Myocyte (in vitro differentiated cells): Measurements from ENCODE around the gene ESYT1. TPM values are rescaled to one million over a fixed set of nuclear protein-coding genes. Genes with fewer than 3 reads are reported as not detected.

Source experiments
- DNase-seq: peaks from one replicate; pipeline ENCODE4 v3.0.0-alpha.2; 2012; ENCODE audit warnings: low read depth
- total RNA-seq: library from RNA; depleted of rRNA; stranded (reverse); fragments of >200 nt; gene quantifications from 2 replicates; pipeline ENCODE4 v1.2.3, GENCODE V29; 2014

The ESYT1 gene
- total RNA-seq, 1 donor from 2014 or later = 481 TPM

DNA sequence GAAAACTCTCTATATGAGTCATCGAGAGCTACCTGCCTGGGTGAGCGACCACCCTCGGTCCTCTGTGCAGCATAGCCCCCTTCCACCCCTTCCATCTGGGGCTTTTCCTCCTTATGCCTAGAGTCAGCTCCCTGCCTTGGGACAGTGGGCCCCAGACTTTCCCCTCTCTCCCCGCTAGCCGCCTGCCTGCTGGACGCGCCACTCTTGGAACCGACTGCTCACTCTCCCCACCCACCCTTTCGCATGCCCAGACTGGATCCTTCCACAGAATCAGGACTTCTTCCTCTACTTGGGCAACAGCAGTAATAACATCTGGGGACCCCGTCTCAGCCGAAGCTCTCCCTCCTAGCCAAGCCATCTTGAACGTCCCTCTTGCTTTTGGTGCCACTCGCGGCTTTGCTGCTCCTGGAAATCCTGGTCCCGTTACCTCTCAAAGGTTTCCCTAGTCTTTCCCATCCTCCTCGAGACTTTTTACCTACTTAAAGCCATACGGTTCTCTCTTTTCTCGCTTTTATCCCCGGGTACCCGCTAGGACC lies 671 bp downstream of the ESYT1 start:
- peak; percentile 28 for DNase-seq

DNA sequence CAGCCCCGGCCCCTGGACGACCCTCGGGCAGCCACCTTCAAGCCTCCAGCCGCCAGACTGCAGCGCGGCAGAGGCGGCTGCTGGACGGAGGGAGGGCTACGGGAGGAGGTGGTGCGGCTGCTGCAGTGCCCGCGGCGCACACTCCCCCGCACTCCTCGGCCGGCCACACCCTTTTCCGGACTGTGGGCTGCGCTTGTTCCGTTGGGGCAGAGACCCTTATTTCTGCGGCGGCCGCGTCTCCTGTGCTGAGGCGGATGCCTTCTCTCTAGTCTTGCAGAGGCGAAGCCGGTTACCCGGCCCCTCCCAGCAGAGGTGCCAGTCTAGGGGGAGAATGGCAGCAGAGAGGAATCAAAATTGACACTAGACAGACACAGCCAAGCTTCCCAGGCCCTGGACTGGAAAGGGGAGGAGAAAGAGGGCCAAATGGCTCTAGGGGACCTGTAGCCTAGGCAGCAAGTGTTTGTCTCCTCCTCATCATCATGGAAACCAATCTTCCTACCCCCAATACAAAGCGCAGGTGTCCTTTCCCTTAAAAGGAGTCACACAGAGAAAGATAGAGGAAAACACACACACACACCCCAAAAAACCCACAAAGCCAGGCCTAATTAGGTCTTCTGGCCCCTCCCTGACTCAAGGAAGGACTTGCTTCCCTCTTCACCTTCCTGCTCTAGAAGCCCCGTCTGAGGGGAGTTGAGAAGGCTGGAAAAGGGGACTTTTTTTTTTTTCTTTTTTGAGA lies 1.3 kb downstream of the ESYT1 start:
- peak; percentile 63 for DNase-seq

DNA sequence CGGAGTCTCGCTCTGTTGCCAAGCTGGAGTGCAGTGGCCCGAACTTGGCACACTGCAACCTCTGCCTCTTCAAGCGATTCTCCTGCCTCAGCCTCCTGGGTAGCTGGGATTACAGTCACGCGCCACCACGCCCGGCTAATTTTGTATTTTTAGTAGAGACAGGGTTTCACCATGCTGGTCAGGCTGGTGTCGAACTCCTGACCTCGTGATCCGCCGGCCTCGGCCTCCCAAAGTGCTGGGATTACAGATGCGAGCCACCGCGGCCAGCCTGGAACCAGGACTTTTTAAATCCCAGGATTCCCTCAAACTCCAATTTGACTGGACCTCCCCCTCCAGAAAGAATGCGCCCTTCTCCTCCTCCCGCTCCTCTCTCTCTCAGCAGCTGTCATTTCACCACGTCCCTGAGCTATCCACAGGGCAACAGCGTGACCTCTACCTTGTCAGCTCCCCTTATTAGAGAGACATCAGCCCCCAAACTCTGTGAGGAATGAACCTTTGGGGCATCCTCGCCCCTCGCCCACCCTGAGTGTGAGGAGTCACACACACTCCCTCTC lies 2.0 kb downstream of the ESYT1 start:
- DNase-seq = peak; percentile 64

DNA sequence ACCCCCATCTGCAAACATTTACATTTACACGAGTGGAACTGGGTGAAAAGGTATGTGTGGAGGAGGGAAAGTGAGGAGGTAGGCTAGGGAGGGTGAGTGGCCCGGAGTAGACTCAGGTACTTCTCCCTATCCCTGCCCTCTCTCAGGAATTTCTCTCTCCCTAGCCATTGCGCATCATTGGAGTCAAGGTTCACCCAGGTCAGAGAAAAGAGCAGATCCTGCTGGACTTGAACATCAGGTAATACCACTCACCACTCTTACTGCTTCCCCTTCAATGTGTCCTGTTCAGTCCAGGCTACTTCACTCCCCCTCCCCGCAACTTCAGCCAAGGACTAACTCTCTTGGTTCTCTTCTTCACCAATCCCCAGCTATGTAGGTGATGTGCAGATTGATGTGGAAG lies 2.8 kb downstream of the ESYT1 start:
- no peak for DNase-seq

DNA sequence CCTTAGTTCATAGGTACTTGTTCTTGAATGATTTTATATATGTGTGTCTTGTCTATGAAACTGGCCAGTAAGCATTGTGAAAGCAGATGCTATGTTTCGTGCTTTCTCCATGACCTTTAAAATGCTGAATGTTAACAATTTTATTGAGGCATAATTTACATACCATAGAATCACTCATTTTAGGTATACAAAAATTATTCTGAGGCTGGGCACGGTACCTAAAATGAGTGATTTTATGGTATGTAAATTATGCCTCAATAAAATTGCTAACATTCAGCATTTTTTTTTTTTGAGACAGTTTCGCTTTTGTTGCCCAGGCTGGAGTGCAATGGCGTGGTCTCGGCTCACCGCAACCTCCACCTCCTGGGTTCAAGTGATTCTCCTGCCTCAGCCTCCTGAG lies 6.8 kb downstream of the ESYT1 start:
- no peak for DNase-seq

DNA sequence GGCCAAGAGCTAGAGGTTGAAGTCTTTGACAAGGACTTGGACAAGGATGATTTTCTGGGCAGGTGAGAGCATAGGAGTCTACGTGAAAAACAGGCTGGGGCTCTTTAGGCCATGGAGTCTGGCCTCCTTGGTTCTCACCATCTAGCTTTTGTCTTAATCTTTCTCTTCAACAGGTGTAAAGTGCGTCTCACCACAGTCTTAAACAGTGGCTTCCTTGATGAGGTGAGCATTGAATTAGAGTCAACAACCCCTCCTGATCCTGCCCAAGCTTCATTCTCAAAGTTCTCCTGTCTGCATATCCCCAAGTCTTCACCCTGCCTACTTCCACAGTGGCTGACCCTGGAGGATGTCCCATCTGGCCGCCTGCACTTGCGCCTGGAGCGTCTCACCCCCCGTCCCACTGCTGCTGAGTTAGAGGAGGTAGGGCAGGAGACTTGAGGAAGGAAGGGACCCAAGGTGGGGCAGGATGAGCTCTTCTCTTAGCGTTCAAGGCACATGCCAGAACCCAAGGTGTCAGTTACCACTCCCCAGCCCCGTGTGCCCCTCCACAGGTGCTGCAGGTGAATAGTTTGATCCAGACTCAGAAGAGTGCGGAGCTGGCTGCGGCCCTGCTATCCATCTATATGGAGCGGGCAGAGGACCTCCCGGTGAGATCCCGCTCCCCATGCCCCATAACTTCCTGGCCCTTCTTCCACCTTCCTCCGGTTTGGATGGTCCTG lies 9.9 kb downstream of the ESYT1 start:
- no peak for DNase-seq

DNA sequence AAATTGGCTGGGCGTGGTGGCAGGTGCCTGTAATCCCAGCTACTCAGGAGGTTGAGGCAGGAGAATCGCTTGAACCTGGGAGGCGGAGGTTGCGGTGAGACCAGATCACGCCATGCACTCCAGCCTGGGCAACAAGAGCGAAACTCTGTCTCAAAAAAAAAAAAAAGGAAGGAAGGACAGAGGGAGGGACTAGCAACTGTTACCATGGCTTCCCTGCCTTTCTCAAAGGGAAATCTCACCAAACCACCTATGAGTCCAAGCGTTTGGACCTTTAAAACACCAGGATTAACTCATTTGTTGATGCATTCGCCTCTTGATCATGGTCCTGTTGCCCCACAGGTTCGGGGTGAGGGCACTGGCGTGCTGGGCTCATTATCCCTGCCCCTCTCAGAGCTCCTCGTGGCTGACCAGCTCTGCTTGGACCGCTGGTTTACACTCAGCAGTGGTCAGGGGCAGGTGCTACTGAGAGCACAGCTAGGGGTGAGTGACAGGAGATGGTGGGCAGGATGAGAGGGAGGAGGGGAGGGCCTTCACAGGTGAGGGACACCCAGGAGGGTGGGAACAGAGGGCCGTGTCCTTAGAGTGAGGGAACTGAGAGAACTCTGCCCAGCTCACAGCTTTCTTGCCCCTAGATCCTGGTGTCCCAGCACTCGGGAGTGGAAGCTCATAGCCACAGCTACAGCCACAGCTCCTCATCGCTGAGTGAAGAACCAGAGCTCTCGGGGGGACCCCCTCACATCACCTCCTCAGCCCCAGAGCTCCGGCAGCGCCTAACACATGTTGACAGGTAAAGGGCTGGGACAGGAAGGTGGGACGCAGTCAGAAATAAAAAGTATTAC lies 14.1 kb downstream of the ESYT1 start:
- DNase-seq = no peak

DNA sequence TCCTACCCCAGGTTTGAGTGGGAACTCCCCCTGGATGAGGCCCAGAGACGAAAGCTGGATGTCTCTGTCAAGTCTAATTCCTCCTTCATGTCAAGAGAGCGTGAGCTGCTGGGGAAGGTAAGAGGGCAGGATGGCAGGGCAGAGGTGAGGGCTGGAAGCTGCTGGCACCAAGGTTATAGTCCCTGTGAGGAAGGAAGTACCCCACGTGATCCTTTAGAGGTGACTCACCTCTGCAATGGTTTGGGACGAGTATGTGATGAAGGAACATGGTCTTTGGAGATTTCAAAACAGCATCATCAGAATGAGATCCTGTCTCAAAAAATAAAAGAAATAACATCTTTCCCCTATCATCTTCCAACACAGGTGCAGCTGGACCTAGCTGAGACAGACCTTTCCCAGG lies 15.2 kb downstream of the ESYT1 start:
- DNase-seq = no peak

DNA sequence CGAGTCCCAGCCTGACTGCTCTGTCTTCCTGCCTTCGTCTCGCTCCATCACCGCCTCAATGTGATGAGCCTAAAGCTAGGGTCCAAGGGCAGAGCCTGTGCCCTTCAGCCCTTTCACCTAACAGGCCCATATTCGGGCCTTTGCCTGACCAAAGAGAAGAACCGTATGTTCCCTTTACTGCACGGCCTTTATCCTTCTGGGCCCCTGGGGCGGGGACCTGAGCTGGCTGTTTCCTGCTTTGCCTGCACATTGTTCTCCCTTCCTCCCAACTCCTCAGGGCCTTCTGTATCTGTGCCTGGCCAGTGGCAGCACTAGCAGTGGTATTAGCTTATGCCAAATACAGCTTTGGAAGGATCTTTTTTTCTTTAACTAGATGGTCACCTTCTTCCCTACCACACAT lies 15.8 kb downstream of the ESYT1 start:
- DNase-seq = no peak

DNA sequence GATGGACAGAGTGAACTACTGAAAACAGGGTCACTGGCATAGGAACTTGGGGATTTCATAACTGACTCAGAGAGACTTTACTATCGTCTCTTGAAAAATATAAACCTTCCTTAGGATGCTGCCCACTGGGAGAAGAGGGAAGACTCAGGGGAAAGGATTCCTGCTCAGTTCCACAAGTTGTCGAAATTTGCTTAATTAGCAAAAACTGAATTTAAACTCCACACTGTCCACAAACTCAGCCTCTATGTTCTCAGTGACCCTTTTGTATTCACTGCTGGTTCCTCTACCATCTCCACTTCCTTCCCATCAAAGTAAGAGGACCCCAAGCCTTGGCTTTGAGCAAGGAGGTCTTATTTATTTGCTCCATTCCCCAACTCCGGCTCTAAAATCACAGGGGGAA lies 17.1 kb downstream of the ESYT1 start:
- DNase-seq = no peak

DNA sequence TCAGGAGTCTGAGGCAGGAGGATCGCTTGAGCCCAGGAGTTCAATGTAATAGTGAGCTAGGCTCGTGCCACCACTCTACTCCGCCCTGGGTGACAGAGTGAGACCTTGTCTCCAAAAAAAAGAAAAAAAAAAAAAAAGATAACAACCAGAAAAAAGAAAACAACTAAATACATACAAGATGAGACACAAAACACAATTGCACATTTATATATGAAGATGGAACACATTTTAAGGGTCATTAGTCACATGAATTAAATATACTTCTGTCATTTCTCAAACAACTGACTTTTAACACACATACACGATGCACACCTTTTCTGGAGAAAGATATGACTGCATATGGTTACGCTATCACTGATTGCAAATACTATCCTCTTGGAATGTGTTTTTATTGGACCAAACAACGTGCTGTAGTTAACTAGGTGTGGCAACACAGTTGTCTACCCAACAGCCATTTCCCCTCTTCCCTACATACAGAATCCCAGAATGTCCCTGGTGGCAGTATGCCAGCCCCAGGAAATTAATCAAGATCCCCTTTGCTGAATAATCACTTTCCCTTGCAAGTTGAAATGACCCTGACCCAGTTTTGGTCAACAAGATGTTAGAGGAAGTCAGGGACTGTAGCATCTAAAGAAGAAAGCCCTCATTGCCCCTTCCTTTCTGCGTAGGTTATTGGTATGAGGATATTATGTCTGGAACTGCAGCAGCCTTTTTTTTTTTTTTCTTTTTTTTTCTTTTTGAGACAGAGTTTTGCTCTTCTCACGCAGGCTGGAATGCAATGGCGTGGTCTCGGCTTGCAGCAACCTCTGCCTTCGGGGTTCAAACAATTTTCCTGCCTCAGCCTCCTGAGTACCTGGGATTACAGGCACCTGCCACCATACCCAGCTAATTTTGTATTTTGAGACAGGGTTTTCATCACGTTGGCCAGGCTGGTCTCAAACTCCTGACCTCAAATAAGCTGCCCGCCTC lies 18.7 kb downstream of the ESYT1 start:
- DNase-seq = no peak

DNA sequence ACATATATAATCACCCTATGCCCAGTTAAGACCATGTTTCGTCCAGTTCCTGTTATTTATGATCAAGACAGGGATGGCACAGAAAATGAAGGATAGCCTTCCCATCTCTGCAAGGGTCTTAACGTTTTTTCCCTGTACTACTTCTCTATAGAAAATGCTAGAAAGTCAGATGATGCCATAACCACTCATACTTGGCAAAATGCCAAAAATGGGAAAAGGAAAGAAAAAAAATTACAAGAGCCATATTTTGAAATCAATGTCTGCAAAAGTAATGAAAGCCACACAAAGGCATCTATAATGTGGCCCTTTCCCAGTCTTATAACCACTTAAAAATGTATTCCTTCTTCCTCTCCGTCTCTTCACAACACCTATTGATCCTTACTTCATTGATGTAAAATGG lies 22.5 kb downstream of the ESYT1 start:
- peak; percentile 16 for DNase-seq

DNA sequence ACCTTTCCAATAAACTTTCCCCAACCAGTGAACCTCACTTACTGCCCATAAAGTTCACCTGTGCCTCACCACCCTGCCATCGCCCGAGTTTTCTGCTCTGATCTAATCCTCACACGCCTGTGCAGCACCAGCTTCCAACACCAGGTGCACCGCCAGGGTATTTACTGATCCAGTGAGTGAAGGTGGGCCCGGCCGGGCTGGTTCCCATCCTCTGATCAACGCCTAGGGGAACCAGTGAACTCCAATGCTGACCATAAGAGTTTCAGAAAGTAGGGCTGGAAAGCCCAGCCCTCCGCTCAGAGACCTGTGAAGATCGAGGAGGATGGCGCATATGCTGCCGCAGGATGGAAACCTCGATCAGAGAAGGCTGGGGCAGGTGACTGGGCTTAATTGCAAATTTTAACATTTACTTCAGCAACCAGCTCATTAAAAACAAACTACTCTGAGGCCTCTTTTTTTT lies 23.6 kb downstream of the ESYT1 start:
- peak; percentile 26 for DNase-seq

DNA sequence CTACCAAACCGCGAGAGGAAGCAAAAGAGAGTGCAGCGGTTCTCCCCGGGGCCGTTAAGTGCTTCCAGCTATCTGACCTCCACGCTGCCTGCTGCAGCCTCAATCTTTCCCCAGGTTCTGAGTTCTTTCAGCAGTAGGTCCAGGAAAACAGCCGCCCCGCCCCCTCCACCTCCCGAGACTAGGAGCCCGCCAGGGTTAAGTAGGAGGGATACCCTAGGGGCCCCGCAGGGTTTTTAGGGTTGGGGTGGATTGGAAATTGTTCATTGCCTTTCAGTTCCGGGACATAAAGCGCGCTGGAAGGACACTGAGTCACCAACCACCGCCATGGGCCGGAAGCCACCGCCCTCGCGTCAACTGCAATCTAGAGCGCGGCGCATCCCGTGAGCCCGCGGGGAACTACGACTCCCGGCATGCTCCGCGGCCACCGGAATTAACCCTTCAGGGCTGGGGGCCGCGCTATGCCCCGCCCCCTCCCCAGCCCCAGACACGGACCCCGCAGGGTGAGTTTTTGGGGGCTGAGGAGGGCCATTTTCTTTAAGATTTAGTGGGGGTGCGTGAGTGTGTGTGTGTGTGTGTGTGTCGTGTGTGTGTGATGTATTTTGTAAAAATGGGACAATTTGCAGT lies 24.2 kb downstream of the ESYT1 start, which contains the start of gene MYL6B:
MYL6B (plus strand) TSS at position 456 of the 624 bp plus-strand sequence. CDS start 1,332 bp downstream, outside the sequence.
- peak; percentile 96 for DNase-seq

DNA sequence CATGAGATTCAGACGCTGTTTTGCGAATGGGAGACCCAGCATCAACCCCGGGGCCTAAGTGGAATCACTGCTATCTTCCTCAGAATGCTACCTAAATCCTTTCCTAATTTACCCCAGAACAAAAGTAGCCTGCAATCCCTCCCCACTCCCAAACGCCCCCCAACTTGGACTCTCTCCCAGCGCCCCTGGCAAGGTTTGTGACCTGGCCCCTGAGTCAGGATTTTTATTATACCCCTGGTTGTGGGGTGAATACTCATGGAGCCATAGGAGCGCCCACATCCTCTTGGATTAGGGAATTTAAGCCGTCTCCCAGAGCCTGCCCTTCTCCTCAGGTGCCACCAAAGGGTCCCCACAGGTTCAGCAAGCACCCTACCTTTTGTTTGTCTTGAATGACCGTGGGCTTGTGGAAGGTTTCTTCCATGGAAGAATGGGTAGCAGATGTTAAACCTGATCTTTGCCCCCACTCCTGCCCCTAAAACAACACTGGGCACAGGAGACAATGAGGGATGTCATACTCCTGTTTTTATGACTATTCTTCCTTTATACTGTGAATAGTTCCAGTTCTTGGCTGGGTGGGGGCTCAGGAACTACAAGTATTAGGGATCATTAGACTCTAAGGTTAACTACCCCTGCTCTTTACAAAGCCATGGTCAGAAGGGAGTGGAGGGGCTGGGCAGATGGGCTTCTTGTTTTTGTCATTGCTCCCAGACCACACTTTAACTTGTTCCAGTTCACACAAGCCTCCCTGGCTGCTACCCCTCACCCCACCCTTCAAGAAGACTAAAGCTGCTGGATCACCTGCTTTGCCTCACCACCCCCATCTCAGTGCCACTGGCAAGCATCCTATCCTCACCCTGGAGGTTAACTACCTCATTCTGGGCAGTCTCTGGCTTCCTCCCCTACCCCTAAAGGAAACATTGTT lies 24.9 kb downstream of the ESYT1 start:
- peak; percentile 26 for DNase-seq

DNA sequence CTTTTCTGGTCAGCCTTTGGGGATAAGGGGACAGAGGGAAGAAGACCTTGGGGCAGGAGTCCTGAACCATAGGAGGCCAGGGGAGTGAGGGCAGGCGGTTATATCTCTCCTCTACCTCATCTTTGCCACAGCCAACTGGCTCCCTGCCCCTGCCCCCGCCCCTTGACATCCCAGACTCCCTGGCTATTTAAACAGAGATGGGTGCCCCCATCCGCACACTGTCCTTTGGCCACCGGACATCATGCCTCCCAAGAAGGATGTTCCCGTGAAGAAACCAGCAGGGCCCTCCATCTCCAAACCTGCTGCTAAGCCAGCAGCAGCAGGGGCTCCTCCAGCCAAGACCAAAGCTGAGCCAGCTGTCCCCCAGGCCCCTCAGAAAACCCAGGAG lies 25.6 kb downstream of the ESYT1 start:
- peak; percentile 86 for DNase-seq

DNA sequence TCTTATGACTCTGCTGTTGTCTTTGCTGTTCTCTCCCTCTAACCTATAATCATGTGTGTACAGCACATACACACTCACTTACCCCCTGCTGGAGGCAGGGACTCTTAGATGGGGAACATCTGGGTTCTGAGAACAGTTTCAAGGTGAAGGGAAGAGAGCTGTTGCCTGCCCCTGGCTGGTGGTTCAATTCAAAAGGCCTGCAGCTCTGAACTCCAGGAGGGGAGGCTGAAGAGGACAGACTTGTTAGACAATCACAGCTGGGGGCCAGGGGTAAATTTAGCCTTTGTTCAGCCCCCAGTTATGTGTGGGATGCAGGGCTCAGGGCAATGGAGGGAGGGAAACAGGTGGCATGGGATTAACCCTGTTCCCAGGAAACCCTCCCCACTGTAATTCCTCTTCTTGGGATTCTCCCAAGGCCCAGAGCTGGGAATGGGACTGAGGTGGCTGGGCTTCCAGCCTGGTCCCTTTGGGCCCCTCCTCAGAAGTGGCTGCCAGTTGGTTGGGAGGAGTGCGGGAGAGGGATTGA lies 26.2 kb downstream of the ESYT1 start:
- peak; percentile 97 for DNase-seq

DNA sequence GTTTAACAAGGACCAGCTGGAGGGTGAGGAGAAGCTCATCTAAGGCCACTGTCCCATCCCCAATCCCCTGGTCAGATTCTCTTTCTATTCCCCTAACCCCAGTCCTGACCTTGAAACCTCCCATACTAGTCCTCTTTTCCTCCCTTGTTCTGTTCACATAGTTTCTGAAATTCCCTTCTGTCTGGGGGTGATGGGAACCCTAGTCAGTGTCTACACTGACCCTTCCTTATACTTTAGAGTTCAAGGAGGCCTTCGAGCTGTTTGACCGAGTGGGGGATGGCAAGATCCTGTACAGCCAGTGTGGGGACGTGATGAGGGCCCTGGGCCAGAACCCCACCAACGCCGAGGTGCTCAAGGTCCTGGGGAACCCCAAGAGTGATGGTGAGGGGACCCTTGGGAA lies 26.8 kb downstream of the ESYT1 start:
- no peak for DNase-seq
